ENCODE data around the gene PFKFB4.
"Not testable (repeated sequence)": the region's sequence is repeated elsewhere in the genome, so short reads cannot be mapped to it uniquely, and the experiment has no call there.

The PFKFB4 gene

DNA sequence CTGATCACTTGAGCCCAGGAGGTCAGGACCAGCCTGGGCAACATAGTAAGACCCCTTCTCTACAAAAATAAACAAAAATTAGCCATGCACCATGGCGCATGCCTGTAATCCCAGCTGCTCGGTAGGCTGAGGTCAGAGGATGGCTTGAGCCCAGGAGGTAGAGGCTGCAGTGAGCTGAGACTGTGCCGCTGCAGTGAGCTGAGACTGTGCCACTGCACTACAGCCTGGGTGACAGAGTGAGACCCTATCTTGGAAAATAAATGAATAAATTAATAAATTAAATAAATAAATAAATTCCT lies 63.5 kb downstream of the PFKFB4 start:
- DNase-seq (ENCODE audit: low spot score): no peak
- in situ Hi-C loops (cut with MboI; ENCODE audit: low pct_unique_long_range_greater_than_20kb, low sequenced_read_pairs, unreplicated experiment): no loop called here
- no peak for TF ChIP-seq CTCF (IDR thresholded peaks at IDR 0.05; ENCODE audit: extremely low read depth, insufficient read depth, missing control alignments)

- DNase-seq (ENCODE audit: low spot score): no peak
- no peak for TF ChIP-seq CTCF (IDR thresholded peaks at IDR 0.05; ENCODE audit: extremely low read depth, insufficient read depth, missing control alignments)
- in situ Hi-C loops (cut with MboI; ENCODE audit: low pct_unique_long_range_greater_than_20kb, low sequenced_read_pairs, unreplicated experiment): no loop called here
These were observed 64.0 kb downstream of the PFKFB4 start for GRCh38 chr3:48492461-48493202.

GRCh38 chr3:48486952-48487351 lies 69.7 kb downstream of the PFKFB4 start:
- TF ChIP-seq CTCF (IDR thresholded peaks at IDR 0.05; ENCODE audit: extremely low read depth, insufficient read depth, missing control alignments): no peak
- in situ Hi-C loops (cut with MboI; ENCODE audit: low pct_unique_long_range_greater_than_20kb, low sequenced_read_pairs, unreplicated experiment): no loop called here
- DNase-seq (ENCODE audit: low spot score): no peak

DNA sequence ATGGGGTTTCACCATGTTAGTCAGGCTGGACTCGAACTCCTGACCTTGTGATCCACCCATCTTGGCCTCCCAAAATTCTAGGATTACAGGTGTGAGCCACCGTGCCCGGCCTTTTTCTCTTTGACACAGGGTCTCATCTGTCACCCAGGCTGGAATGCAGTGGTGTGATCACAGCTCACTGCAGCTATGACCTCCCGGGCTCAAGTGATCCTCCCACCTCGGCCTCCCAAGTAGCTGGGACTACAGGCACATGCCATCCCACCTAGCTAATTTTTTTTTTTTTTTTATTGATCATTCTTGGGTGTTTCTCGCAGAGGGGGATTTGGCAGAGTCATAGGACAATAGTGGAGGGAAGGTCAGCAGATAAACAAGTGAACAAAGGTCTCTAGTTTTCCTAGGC lies 73.8 kb downstream of the PFKFB4 start:
- in situ Hi-C loops (cut with MboI; ENCODE audit: low pct_unique_long_range_greater_than_20kb, low sequenced_read_pairs, unreplicated experiment); DNase-seq (ENCODE audit: low spot score): not testable (repeated sequence)

GRCh38 chr3:48480891-48481290 lies 75.7 kb downstream of the PFKFB4 start:
- DNase-seq (ENCODE audit: low spot score); in situ Hi-C loops (cut with MboI; ENCODE audit: low pct_unique_long_range_greater_than_20kb, low sequenced_read_pairs, unreplicated experiment): not testable (repeated sequence)

- TF ChIP-seq CTCF (IDR thresholded peaks at IDR 0.05; ENCODE audit: extremely low read depth, insufficient read depth, missing control alignments): no peak
- in situ Hi-C loops (cut with MboI; ENCODE audit: low pct_unique_long_range_greater_than_20kb, low sequenced_read_pairs, unreplicated experiment): no loop called here
- DNase-seq (ENCODE audit: low spot score): no peak
These were observed 77.7 kb downstream of the PFKFB4 start for GRCh38 chr3:48478626-48479555.

DNA sequence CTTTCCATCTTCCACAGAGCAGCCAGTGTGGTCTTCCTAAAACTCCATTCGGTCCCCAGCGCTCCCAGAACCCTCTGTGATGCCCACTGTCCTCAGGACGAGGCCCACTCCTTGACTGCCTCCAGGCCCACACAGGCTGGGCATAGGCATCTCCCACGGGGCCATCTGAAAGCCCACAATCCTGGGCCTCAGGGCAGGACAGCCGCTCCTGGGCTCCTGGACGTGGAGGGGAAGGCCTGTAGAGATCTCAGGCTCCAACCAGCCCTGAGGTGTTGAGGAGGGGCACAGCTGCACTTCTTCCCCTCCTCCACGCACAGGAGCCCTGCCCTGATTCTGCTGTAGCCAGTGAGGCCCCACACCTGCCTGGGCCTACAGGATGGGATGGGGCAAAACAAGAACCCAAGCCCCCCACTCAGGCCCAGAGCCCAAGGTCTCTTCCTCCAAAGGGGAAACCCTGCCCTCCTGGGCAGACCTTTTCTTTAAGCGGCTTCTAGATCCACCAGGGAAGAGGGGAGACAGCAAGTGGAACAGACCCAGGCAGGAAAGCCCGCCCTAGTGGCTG lies 78.6 kb downstream of the PFKFB4 start:
- in situ Hi-C loops (cut with MboI; ENCODE audit: low pct_unique_long_range_greater_than_20kb, low sequenced_read_pairs, unreplicated experiment): no loop called here
- no peak for TF ChIP-seq CTCF (IDR thresholded peaks at IDR 0.05; ENCODE audit: extremely low read depth, insufficient read depth, missing control alignments)
- DNase-seq (ENCODE audit: low spot score): no peak

Data from GM13977 (cell line).